T-helper 2 cell treated with Interferon-gamma antibody and Interleukin-4, amounts not matched to agents 100 ng/mL and 5 ng/mL, for 36 hours (primary cell): ENCODE measurements around the gene TSPO. TPM values are rescaled to one million over a fixed set of nuclear protein-coding genes. Genes with fewer than 3 reads are reported as not detected.

Experiments used
- total RNA-seq: library from RNA; stranded (reverse); gene quantifications from 2 replicates; pipeline ENCODE4 v1.2.3, GENCODE V29; 2022

Gene TSPO
- total RNA-seq, 1 donor from 2014 or later, result 96.4 TPM

Other genes starting within 250 kb of the TSPO start
- 30.6 and 33.4 TPM in 2 replicates for gene PACSIN2, start 136.4 kb upstream of the TSPO start, total RNA-seq
- 6.6 and 6.7 TPM in 2 replicates for gene TTLL1, start 62.2 kb upstream of the TSPO start, total RNA-seq
- gene BIK, start 40.8 kb upstream of the TSPO start, total RNA-seq, result 2.0 and 2.5 TPM in 2 replicates
- 12.1 TPM in 2 replicates for gene MCAT, start 8.2 kb upstream of the TSPO start, total RNA-seq
- gene TTLL12, start 35.6 kb downstream of the TSPO start, total RNA-seq, result 51.3 and 53.0 TPM in 2 replicates
- gene SCUBE1, start 191.8 kb downstream of the TSPO start, total RNA-seq, result 0.11 and 0.14 TPM in 2 replicates